Measurements from ENCODE around the gene FFAR1.

FFAR1 gene

GRCh38 chr19:35347171-35347929 lies at the start of gene FFAR1:
TSS of gene FFAR1 (plus strand) at chr19:35347902. CDS start at chr19:35351552, 3,650 bp downstream.
- no peak for DNase-seq (ENCODE audit: low read depth, low spot score)

DNA sequence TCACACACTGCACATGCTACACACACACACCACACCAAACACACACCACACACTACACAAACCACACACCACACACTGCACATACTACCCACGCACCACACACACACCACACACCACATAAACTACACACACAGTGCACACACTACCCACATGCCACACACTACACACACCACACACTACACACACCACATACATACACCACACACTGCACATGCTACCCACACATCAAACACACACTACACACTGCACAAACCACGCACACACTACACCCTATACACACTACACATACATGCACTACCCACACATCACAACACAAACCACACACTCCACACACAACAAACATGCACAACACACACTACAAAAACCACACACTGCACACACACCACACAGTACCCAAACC lies 49.8 kb upstream of the FFAR1 start:
- DNase-seq (ENCODE audit: low read depth, low spot score): no peak

GRCh38 chr19:35298561-35298972 lies 49.1 kb upstream of the FFAR1 start:
- no peak for DNase-seq (ENCODE audit: low read depth, low spot score)

DNA sequence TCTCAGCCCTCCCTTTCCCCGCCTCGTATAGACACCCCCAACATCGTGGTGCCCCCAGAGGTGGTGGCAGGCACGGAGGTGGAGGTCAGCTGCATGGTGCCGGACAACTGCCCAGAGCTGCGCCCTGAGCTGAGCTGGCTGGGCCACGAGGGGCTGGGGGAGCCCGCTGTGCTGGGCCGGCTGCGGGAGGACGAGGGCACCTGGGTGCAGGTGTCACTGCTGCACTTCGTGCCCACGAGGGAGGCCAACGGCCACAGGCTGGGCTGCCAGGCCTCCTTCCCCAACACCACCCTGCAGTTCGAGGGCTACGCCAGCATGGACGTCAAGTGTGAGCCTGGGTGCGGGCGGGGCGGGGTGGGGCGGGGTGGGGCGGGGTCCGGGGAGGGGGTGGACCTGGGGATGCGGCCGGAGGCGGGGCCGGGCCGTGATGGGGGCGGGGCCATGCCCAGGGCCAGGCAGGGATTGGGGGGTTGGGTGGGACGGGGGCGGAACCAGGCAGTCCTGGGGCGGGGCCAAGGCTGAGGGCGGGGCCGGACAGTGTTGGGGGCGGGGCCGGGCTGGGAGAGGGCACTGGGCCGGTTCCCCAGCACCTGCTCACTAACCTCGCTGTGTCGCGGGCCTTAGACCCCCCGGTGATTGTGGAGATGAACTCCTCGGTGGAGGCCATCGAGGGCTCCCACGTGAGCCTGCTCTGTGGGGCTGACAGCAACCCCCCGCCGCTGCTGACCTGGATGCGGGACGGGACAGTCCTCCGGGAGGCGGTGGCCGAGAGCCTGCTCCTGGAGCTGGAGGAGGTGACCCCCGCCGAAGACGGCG lies 48.0 kb upstream of the FFAR1 start:
- DNase-seq (ENCODE audit: low read depth, low spot score): no peak

- no peak for DNase-seq (ENCODE audit: low read depth, low spot score)
Measured at GRCh38 chr19:35300339-35300649, 47.4 kb upstream of the FFAR1 start.

DNA sequence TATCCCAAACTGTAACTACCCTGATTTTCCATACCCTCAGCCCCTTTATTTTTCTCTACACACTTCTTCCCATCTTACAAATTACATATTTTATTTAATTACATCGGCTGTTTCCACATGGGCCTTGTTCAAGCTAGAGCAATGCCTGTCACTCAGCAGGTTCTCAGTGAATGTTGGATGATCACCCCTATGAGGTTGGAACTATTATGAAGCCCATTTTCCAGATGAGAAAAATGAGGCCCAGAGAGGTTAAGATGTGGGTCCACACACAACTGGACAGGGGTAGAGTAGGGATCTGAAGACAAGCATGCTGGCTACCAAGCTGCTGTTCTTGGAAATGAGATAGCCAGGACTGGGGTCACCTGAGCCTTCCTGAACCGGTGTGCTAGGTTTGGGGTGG lies 45.7 kb upstream of the FFAR1 start:
- no peak for DNase-seq (ENCODE audit: low read depth, low spot score)

- no peak for DNase-seq (ENCODE audit: low read depth, low spot score)
Measured at GRCh38 chr19:35302446-35302845, 45.3 kb upstream of the FFAR1 start.

DNA sequence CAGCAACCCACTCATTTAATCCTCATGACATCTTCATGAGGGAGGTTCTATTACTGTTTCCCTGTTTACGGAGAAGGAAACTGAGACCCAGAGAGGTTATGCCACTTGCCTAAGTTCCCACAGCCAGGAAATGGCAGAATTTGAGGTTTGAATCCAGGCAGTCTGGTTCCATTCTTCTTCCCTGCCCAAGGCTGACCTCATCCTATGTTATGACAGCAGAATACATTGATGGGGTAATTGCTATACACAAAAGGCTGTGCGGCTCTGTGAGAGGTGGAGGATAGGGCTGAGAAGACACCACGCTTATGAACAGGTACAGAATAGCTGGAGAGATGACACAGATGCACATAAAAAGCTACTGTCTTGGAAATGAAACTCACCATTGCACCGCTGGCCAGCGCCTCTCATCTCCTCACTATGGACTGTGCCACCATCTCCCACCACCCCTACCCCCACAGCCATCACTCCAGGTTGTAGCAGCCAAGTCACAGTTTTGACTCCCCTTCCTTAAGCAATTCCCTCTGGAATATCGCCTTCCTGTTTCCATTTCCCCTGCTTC lies 44.3 kb upstream of the FFAR1 start:
- no peak for DNase-seq (ENCODE audit: low read depth, low spot score)

- DNase-seq (ENCODE audit: low read depth, low spot score): no peak
Measured at GRCh38 chr19:35304036-35304435, 43.7 kb upstream of the FFAR1 start.

DNA sequence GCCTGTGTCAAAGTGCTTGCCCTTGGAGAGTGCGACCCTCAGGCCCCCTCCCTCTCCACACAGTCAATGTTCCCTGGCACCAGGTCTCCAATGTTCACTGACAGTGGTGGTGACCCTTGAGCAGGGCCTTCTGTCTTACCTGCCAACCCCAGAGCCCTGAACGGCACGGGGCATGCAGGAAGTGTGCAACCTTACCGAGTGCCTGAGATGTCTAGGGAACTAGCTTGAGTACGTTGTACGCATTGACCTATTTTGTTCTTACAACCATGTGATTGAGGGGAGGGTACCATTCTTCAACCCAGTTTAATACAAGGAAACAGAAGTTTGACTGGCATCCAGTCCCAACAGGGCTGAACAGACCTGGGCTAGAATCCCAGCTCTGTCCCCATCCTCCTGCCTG lies 42.5 kb upstream of the FFAR1 start:
- DNase-seq (ENCODE audit: low read depth, low spot score): no peak

DNA sequence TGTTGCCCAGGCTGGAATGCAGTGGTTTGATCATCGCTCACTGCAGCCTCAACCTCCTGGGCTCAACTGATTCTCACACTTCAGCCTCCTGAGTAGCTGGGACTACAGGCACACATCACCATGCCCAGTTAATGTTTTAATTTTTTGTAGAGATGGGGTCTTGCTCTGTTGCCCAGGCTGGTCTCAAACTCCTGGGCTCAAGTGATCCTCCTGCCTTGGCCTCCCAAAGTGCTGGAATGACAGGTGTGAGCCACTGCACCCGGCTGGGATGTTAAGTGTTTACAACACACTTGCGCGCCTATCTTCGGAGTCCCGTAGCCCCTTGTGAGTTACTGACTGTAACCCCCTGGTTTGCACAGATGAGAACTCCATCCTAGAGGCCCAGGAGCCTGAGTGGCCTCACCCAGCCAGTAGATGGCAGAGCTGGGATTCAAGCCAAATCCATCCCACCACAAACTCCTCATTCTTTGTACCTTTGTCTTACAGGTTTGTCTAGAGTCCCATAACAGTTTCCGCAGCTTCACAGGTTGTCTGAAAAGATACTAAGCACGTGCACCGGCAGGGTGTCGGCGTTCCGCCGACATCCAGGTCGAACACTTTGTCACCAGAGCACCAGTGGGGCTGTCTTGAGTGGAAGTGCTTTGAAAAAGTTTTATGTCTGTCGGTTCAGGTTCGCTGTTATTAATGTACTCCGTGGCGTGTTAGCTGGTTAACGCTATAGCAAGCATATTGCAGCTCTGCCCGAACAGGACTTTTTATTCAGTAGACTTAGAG lies 41.0 kb upstream of the FFAR1 start:
- no peak for DNase-seq (ENCODE audit: low read depth, low spot score)

DNA sequence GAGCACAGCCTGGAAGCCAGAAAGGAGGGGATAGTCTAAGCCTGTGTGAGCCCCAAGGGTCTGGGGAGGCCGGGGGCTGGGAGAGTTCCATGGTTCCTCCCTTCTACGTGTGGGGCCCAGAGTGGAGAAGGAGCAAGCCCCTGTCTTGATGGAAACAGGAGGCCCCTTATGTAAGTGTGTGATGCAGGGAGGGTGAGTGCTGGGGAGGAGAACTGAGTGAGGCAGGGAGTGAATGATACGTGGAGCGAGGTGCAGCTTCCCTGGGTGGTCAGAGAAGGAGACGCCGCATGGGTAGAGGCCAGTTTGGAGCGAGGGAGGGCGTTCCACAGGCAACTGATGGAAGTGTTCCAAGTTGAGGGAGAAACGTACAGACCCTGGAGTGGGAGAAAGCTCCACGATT lies 39.8 kb upstream of the FFAR1 start:
- no peak for DNase-seq (ENCODE audit: low read depth, low spot score)

GRCh38 chr19:35308910-35309309 lies 38.8 kb upstream of the FFAR1 start:
- no peak for DNase-seq (ENCODE audit: low read depth, low spot score)

DNA sequence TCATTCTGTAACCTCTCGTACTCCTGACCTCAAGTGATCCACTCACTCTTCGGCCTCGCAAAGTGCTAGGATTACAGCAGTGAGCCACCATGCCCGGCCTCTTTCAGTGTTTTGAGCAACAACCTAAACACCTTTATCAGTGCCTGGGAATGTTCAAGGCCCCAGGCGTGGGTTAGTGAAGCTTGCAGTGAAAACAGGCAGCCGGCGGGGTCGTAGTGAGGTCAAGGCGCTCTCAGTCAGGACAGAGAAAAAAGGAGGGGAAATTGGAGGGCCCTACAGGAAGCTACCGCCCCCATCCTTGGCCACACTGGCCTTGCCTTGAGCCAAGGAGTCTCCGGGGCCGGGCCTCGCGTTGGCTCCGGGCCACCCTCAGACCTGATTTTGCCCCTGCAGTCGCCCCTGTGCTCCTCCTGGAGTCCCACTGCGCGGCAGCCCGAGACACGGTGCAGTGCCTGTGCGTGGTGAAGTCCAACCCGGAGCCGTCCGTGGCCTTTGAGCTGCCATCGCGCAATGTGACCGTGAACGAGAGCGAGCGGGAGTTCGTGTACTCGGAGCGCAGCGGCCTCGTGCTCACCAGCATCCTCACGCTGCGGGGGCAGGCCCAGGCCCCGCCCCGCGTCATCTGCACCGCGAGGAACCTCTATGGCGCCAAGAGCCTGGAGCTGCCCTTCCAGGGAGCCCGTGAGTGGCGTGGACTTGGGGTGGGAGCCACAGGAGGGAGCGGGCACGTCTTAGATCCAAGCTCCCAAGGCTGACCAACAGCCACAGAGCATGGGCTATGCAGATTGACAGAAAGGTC lies 38.0 kb upstream of the FFAR1 start:
- no peak for DNase-seq (ENCODE audit: low read depth, low spot score)

GRCh38 chr19:35310331-35310730 lies 37.4 kb upstream of the FFAR1 start:
- DNase-seq (ENCODE audit: low read depth, low spot score): no peak

- no peak for DNase-seq (ENCODE audit: low read depth, low spot score)
Measured at GRCh38 chr19:35310811-35311465, 36.8 kb upstream of the FFAR1 start.

DNA sequence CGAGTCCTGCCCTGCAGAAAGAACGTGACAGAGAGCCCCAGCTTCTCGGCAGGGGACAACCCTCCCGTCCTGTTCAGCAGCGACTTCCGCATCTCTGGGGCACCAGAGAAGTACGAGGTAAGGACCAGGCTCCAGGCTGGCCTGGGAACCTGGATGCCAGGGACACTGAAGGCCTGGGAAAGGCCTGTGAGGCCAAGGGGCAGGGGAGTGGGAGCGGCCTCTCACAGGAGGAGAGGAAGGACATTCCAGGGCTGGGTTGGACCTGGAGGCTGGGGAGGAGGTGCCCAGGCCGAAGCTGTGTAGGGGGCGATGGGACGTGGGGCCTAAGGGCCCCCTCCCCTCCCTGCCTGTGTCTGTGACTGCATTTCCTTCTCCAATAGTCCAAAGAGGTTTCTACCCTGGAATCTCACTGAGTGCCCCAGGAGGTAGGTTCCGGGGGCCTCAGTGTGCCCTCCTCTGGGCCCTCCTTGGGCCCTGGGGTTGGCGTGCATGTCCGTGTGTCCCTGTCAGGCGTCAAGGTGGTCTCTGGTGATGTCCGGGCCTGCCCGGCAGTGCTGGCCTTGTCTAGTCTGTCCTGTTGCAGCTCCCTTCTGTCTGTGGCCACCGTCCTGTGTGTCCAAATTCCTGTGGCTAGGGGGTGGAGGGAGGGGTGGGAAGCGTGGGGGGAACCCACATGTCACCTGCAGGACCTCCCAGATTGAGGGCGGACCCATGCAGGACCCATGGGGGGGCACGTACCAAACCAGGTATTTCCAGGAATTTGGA lies 35.6 kb upstream of the FFAR1 start:
- no peak for DNase-seq (ENCODE audit: low read depth, low spot score)

DNA sequence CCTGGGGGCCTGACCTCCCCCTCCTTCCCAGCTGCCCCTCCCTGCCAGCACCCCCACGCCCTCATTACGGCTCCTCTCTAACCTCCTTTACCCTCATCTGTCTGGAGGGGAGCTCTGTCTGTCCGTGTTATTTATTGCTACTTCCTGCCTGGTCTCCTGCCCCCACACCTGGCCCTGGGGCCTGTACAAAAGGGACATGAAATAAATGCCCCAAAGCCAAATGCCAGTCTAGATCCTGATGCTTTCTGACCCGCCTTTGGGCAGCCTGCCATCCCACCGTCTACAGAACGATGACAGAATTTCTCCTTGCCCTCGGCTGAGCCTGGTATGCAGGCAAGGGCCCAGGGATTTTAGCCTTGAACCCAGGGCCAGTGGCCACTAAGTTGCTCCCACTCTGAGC lies 34.1 kb upstream of the FFAR1 start:
- no peak for DNase-seq (ENCODE audit: low read depth, low spot score)

- no peak for DNase-seq (ENCODE audit: low read depth, low spot score)
Measured at GRCh38 chr19:35314031-35314430, 33.7 kb upstream of the FFAR1 start.

GRCh38 chr19:35314858-35315470 lies 32.7 kb upstream of the FFAR1 start:
- no peak for DNase-seq (ENCODE audit: low read depth, low spot score)
